Measurements from ENCODE around the gene IQCF5. TPM values are rescaled to one million over a fixed set of nuclear protein-coding genes. Genes with fewer than 3 reads are reported as not detected.

Gene IQCF5
- total and polyA plus RNA-seq, 9 donors = not detected

GRCh38 chr3:51887620-51888019 lies 12.2 kb upstream of the IQCF5 start:
- Histone ChIP-seq H3K27me3 (no peaks in the 10 kb centered on the region), H3K4me1 (ENCODE audit: insufficient read depth) (no peaks in the 10 kb centered on the region), H3K4me3 (no peak overlapping the region), H3K36me3 (no peaks in the 10 kb centered on the region), H3K9me3 (no peaks in the 10 kb centered on the region), H3K27ac (no peak overlapping the region)
- intact Hi-C loops (cut with DNase I) = no loop called here
- TF ChIP-seq CTCF (IDR thresholded peaks at IDR 0.05) (no peak), POLR2A (IDR thresholded peaks at IDR 0.05) (no peak), EP300 (IDR thresholded peaks at IDR 0.05) (no peak)
- WGBS, 3 donors = 73 to 86% (median 83%) methylated on average over 2 of the region's 2 CpGs
- no peak for DNase-seq

- DNase-seq = no peak
- no peaks in the 10 kb centered on the region for H3K36me3 ChIP-seq
- no peak overlapping the region for H3K27ac ChIP-seq
- H3K27me3 ChIP-seq = no peaks in the 10 kb centered on the region
- no peaks in the 10 kb centered on the region for H3K4me1 ChIP-seq (ENCODE audit: insufficient read depth)
- H3K4me3 ChIP-seq = no peak overlapping the region
- no peak for TF ChIP-seq EP300 (IDR thresholded peaks at IDR 0.05)
- H3K9me3 ChIP-seq = no peaks in the 10 kb centered on the region
- intact Hi-C loops (cut with DNase I) = no loop called here
Observed at GRCh38 chr3:51886447-51886846, 11.0 kb upstream of the IQCF5 start.

- intact Hi-C loops (cut with DNase I) = no loop called here
- no peaks in the 10 kb centered on the region for H3K4me1 ChIP-seq (ENCODE audit: insufficient read depth)
- no peak for DNase-seq
- H3K9me3 ChIP-seq = no peaks in the 10 kb centered on the region
- TF ChIP-seq POLR2A (IDR thresholded peaks at IDR 0.05) (no peak), EP300 (IDR thresholded peaks at IDR 0.05) (no peak), CTCF (IDR thresholded peaks at IDR 0.05) (no peak)
- no peaks in the 10 kb centered on the region for H3K27me3 ChIP-seq
- no peak overlapping the region for H3K27ac ChIP-seq
- H3K4me3 ChIP-seq = no peak overlapping the region
- H3K36me3 ChIP-seq = no peaks in the 10 kb centered on the region
- WGBS, 3 donors = 33 to 40% (median 34%) methylated on average over 2 of the region's 2 CpGs
Observed at GRCh38 chr3:51879937-51880336, 4.5 kb upstream of the IQCF5 start.

GRCh38 chr3:51876186-51876585 lies 785 bp upstream of the IQCF5 start:
- no peak for TF ChIP-seq CTCF (IDR thresholded peaks at IDR 0.05)
- TF ChIP-seq EP300 (IDR thresholded peaks at IDR 0.05) = no peak
- no peak for TF ChIP-seq POLR2A (IDR thresholded peaks at IDR 0.05)
- no peaks in the 10 kb centered on the region for H3K9me3 ChIP-seq
- no peak for DNase-seq
- no peaks in the 10 kb centered on the region for H3K36me3 ChIP-seq
- WGBS, 3 donors = 12 to 20% (median 13%) methylated on average over 6 of the region's 6 CpGs
- no peak overlapping the region for H3K4me3 ChIP-seq
- no peak overlapping the region for H3K27ac ChIP-seq
- intact Hi-C loops (cut with DNase I) = no loop called here
- no peaks in the 10 kb centered on the region for H3K4me1 ChIP-seq (ENCODE audit: insufficient read depth)
- H3K27me3 ChIP-seq = no peaks in the 10 kb centered on the region

GRCh38 chr3:51874889-51875288 lies 512 bp downstream of the IQCF5 start:
- no peaks in the 10 kb centered on the region for H3K9me3 ChIP-seq
- intact Hi-C loops (cut with DNase I) = no loop called here
- DNase-seq = no peak
- no peaks in the 10 kb centered on the region for H3K4me1 ChIP-seq (ENCODE audit: insufficient read depth)
- H3K36me3 ChIP-seq = no peaks in the 10 kb centered on the region
- TF ChIP-seq CTCF (IDR thresholded peaks at IDR 0.05) = no peak
- TF ChIP-seq EP300 (IDR thresholded peaks at IDR 0.05) = no peak
- TF ChIP-seq POLR2A (IDR thresholded peaks at IDR 0.05) = no peak
- 44 to 57% (median 54%) methylated on average over 4 of the region's 4 CpGs for WGBS, 3 donors
- H3K27ac ChIP-seq = no peak overlapping the region
- H3K4me3 ChIP-seq = no peak overlapping the region
- no peaks in the 10 kb centered on the region for H3K27me3 ChIP-seq

Data from ovary (tissue), 9 donors.